A549 (cell line): ENCODE results near the gene EPHB1.

ENCODE experiments used
- BHLHE40 ChIP-seq: IDR thresholded peaks from 2 replicates; pipeline ENCODE4 v1.6.1; 2012; ENCODE audit warnings: low read depth, low read length, inconsistent platforms
- CHD4 ChIP-seq: fragments of 200-600 bp; sonication (generic); IDR thresholded peaks from 2 replicates; pipeline ENCODE4 v1.6.1; 2016; ENCODE audit warnings: antibody characterized with exemption, mild to moderate bottlenecking, borderline replicate concordance
- ESRRA ChIP-seq: fragments of 150-350 bp; IDR thresholded peaks from 2 replicates; pipeline ENCODE4 v1.6.1; 2014; ENCODE audit warnings: mild to moderate bottlenecking, low read length, borderline replicate concordance
- FOSL2 ChIP-seq, 2 experiments: fragments of 450-650 bp in 1 of 2; fragments of >200 bp in 1 of 2; sonication (Bioruptor Twin) in 1 of 2; formaldehyde crosslinking; IDR thresholded peaks; 2 replicates each; pipeline versions ENCODE4 v1.5.0 to v1.6.1; 2016 to 2020; ENCODE audit warnings: mild to moderate bottlenecking in 1 of 2, moderate library complexity in 1 of 2
- HDAC2 ChIP-seq: fragments of 200-600 bp; sonication (generic); IDR thresholded peaks from 2 replicates; pipeline ENCODE4 v1.6.1; 2016
- HOXB5 ChIP-seq: fragments of 250-450 bp; sonication (Bioruptor Pico); IDR thresholded peaks from 2 replicates; pipeline ENCODE4 v1.5.0; 2020; ENCODE audit warnings: mild to moderate bottlenecking, moderate library complexity
- PHF8 ChIP-seq: fragments of 200-600 bp; sonication (generic); IDR thresholded peaks from 2 replicates; pipeline ENCODE4 v1.6.1; 2016; ENCODE audit warnings: low read depth, mild to moderate bottlenecking, antibody characterized with exemption, moderate library complexity, borderline replicate concordance
- POLR2A ChIP-seq: IDR thresholded peaks from 2 replicates; pipeline ENCODE4 v1.6.1; 2012; ENCODE audit warnings: mild to moderate bottlenecking, low read length
- RFX5 ChIP-seq: fragments of 450-650 bp; IDR thresholded peaks from 2 replicates; pipeline ENCODE4 v1.7.1; 2014; ENCODE audit warnings: antibody characterized with exemption, mild to moderate bottlenecking, moderate library complexity
- SREBF2 ChIP-seq: fragments of 450-650 bp; IDR thresholded peaks from 2 replicates; pipeline ENCODE4 v1.6.1; 2014; ENCODE audit warnings: mild to moderate bottlenecking, moderate library complexity
- TF ChIP-seq, protein P1 (sequence below): fragments of >200 bp; sonication (Bioruptor Twin); formaldehyde crosslinking; IDR thresholded peaks from 3 replicates; pipeline ENCODE4 v1.5.1; 2016
- TF ChIP-seq, protein P2 (sequence below): IDR thresholded peaks from 2 replicates; pipeline ENCODE4 v1.6.1; 2012

DNA sequence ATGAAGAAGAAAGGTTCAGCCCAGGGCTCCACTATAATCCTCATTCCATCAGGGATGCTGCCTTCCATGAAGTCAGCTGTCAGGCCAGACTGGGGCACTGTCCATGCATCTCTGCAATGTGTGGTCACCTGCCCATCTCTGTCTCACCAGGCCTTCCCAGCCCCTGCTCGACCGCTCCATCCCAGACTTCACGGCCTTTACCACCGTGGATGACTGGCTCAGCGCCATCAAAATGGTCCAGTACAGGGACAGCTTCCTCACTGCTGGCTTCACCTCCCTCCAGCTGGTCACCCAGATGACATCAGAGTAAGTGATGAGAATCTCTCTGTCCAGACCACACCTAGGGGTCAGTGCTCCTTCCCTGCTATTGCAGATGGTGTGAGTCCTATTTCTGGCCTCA is 454.1 kb downstream of the EPHB1 start:
- TF ChIP-seq FOSL2 (IDR thresholded peaks at IDR 0.05) (no peak), FOSL2 (CRISPR knock-in tag; IDR thresholded peaks at IDR 0.05) (no peak), CHD4 (no peak), POLR2A (no peak), SREBF2 (no peak), RFX5 (no peak), HOXB5 (CRISPR knock-in tag) (no peak), ESRRA (no peak), PHF8 (no peak), HDAC2 (no peak), BHLHE40 (no peak)
- TF ChIP-seq, protein P1, sequence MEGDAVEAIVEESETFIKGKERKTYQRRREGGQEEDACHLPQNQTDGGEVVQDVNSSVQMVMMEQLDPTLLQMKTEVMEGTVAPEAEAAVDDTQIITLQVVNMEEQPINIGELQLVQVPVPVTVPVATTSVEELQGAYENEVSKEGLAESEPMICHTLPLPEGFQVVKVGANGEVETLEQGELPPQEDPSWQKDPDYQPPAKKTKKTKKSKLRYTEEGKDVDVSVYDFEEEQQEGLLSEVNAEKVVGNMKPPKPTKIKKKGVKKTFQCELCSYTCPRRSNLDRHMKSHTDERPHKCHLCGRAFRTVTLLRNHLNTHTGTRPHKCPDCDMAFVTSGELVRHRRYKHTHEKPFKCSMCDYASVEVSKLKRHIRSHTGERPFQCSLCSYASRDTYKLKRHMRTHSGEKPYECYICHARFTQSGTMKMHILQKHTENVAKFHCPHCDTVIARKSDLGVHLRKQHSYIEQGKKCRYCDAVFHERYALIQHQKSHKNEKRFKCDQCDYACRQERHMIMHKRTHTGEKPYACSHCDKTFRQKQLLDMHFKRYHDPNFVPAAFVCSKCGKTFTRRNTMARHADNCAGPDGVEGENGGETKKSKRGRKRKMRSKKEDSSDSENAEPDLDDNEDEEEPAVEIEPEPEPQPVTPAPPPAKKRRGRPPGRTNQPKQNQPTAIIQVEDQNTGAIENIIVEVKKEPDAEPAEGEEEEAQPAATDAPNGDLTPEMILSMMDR: no peak
- TF ChIP-seq, protein P2, sequence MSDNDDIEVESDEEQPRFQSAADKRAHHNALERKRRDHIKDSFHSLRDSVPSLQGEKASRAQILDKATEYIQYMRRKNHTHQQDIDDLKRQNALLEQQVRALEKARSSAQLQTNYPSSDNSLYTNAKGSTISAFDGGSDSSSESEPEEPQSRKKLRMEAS: no peak
